B cell (primary cell): Measurements from ENCODE around the gene ARHGEF6. TPM values are rescaled to one million over a fixed set of nuclear protein-coding genes. Genes with fewer than 3 reads are reported as not detected.
A peak's percentile ranks its signal among the peaks of the same experiment; 100 is the strongest.

ENCODE experiments used
- ATAC-seq: fragments of 200-7000 bp; cut with Tn5 transposase; one replicate; pipeline ENCODE4 v1.10.0; 2021; ENCODE audit warnings: low read depth, mild to moderate bottlenecking, moderate number of reproducible peaks, moderate library complexity
- CTCF ChIA-PET: fragments of 350-600 bp; sonication (Branson Sonifier 250); formaldehyde crosslinking; loops from one replicate; lab custom pipeline; 2021; ENCODE audit warnings: antibody characterized with exemption, inconsistent platforms; lab: Charles Lee
- POLR2A ChIA-PET: fragments of 350-600 bp; sonication (Branson Sonifier 250); formaldehyde crosslinking; loops from one replicate; lab custom pipeline; 2021; ENCODE audit warnings: antibody characterized with exemption; lab: Charles Lee
- DNase-seq: peaks from one replicate; pipeline ENCODE4 v3.0.0; 2013
- H2AFZ ChIP-seq: 2 replicates; pipeline ENCODE4 v1.6.1; 2012; ENCODE audit warnings: mild to moderate bottlenecking, low read depth, low read length; ENCODE audit not compliant: insufficient read depth, poor library complexity, severe bottlenecking
- H3K27ac ChIP-seq, 2 donors: 1 replicate in 1 of 2; 2 replicates in 1 of 2; pipeline ENCODE4 v1.5.1; 2012 to 2013; ENCODE audit warnings: low read length in 2 of 2, mild to moderate bottlenecking in 2 of 2, moderate library complexity in 1 of 2
- H3K27me3 ChIP-seq, 4 experiments: fragments of 200-600 bp in 1 of 4; sonication (generic) in 1 of 4; replicated peaks in 1 of 4; 1 replicate in 2 of 4; 2 replicates in 2 of 4; pipeline versions ENCODE4 v1.6.1 to v1.7.0; 2013 to 2016; ENCODE audit warnings: low read length in 3 of 4, mild to moderate bottlenecking in 2 of 4, mixed read lengths in 1 of 4, moderate library complexity in 1 of 4; ENCODE audit not compliant: insufficient read depth in 4 of 4, control insufficient read depth in 3 of 4; ENCODE audit errors: control extremely low read depth in 1 of 4
- H3K36me3 ChIP-seq, 2 experiments: replicated peaks in 1 of 2; 1 replicate in 1 of 2; 2 replicates in 1 of 2; pipeline versions ENCODE4 v1.6.1 to v1.7.1; 2013; ENCODE audit warnings: low read length in 1 of 2; ENCODE audit not compliant: insufficient read depth in 2 of 2, control insufficient read depth in 1 of 2; ENCODE audit errors: control extremely low read depth in 1 of 2, extremely low read depth in 1 of 2
- H3K4me1 ChIP-seq, 2 donors: fragments of 200-600 bp in 1 of 2; sonication (generic) in 1 of 2; 1 replicate in 1 of 2; 2 replicates in 1 of 2; pipeline versions ENCODE4 v1.5.1 to v1.6.1; 2013 to 2017; ENCODE audit warnings: low read length in 2 of 2; ENCODE audit not compliant: control insufficient read depth in 2 of 2, insufficient read depth in 2 of 2
- H3K4me2 ChIP-seq: replicated peaks from 2 replicates; pipeline ENCODE3; 2012; ENCODE audit warnings: mild to moderate bottlenecking, low read depth, low read length; ENCODE audit not compliant: poor library complexity, severe bottlenecking
- H3K4me3 ChIP-seq, 5 experiments: fragments of 200-600 bp in 1 of 5; sonication (generic) in 1 of 5; 1 replicate in 3 of 5; 2 replicates in 2 of 5; pipeline versions ENCODE4 v1.5.1 to v1.7.0; 2011 to 2016; ENCODE audit warnings: low read length in 4 of 5, mild to moderate bottlenecking in 4 of 5, low read depth in 2 of 5, control low read depth in 1 of 5, moderate library complexity in 1 of 5; ENCODE audit not compliant: insufficient read depth in 1 of 5; ENCODE audit errors: control extremely low read depth in 1 of 5, extremely low read depth in 1 of 5
- H3K79me2 ChIP-seq: fragments of 200-600 bp; sonication (generic); one replicate; pipeline ENCODE4 v1.6.0; 2016; ENCODE audit warnings: low read length; ENCODE audit not compliant: control insufficient read depth, insufficient read depth
- H3K9ac ChIP-seq: fragments of 200-600 bp; sonication (generic); 2 replicates; pipeline ENCODE4 v1.6.1; 2017; ENCODE audit warnings: mild to moderate bottlenecking, low read length, moderate library complexity
- H3K9me3 ChIP-seq, 3 donors: one replicate each; pipeline versions ENCODE4 v1.6.1 to v1.7.1; 2013; ENCODE audit warnings: low read length in 2 of 3; ENCODE audit not compliant: control insufficient read depth in 2 of 3, insufficient read depth in 1 of 3; ENCODE audit errors: control extremely low read depth in 1 of 3
- H4K20me1 ChIP-seq: 2 replicates; pipeline ENCODE4 v1.6.0; 2012; ENCODE audit warnings: mild to moderate bottlenecking, low read length; ENCODE audit not compliant: insufficient read depth, control insufficient read depth, poor library complexity, severe bottlenecking
- H3K27ac Mint-ChIP-seq: one replicate; pipeline ENCODE4 v1.8.0; 2021; ENCODE audit warnings: mixed read lengths
- H3K27me3 Mint-ChIP-seq: one replicate; pipeline ENCODE4 v1.8.0; 2021; ENCODE audit warnings: mixed read lengths
- H3K4me1 Mint-ChIP-seq: one replicate; pipeline ENCODE4 v1.8.0; 2021; ENCODE audit warnings: mixed read lengths
- H3K4me3 Mint-ChIP-seq: one replicate; pipeline ENCODE4 v1.8.0; 2021; ENCODE audit warnings: mixed read lengths
- H3K9me3 Mint-ChIP-seq: one replicate; pipeline ENCODE4 v1.8.0; 2022; ENCODE audit warnings: mixed read lengths; ENCODE audit not compliant: insufficient read depth
- EZH2 ChIP-seq: IDR thresholded peaks from 2 replicates; pipeline ENCODE4 v1.6.1; 2012; ENCODE audit warnings: borderline replicate concordance, low read depth, mild to moderate bottlenecking, moderate library complexity, low read length; ENCODE audit not compliant: insufficient read depth, poor library complexity, severe bottlenecking
- WGBS: methylation state at CpG from one replicate; pipeline ENCODE4 v1.1.5; 2013; ENCODE audit warnings: missing lambda C conversion rate; ENCODE audit not compliant: insufficient coverage; 5-methylcytosine and 5-hydroxymethylcytosine counted together
- intact Hi-C: fragments of 100-400 bp; cut with micrococcal nuclease; formaldehyde crosslinking; loops from one replicate; pipeline ENCODE4 v1.10.0; 2022
- polyA plus RNA-seq: library from polyadenylated mRNA; depleted of rRNA; stranded (reverse); fragments of >200 nt; gene quantifications from 2 replicates; pipeline ENCODE4 v1.2.3, GENCODE V29; 2012
- total RNA-seq, 2 donors: library from RNA; stranded (reverse); fragments of 120-200 nt in 1 of 2; gene quantifications; 1 replicate in 1 of 2; 2 replicates in 1 of 2; pipeline versions ENCODE4 v1.2.3 to v1.2.4, GENCODE V29; 2013 to 2022
- TF ChIP-seq, protein P1 (sequence below): fragments of 200-600 bp; IDR thresholded peaks from one replicate; pipeline ENCODE4 v1.8.0; 2022; ENCODE audit warnings: antibody characterized with exemption, mild to moderate bottlenecking

The ARHGEF6 gene
- total and polyA plus RNA-seq, 2 donors (not counting 1 experiment from before 2014, with no cell fraction given): 29.6 to 43.4 TPM

DNA sequence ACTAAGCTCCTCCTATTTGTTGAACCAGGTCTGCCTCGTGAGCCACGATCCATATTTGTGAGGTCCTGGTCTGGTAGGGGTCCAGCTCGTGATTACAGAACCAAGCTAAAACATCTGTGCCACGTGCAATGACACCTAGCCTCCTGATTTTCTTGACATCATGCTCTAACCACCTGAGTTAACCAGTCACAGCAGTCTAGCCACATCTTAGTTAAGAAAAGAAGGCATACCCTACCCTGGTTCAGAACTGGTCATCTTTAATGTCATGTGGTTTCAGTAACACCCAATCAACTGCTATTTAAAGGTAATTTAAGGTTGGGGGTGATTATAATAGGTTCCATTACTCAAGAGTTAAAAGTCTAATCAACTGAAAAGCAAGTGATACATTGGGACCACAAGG lies 28.4 kb downstream of the ARHGEF6 start:
- no peaks in the 10 kb centered on the region for H3K27me3 Mint-ChIP-seq
- no peak overlapping the region for H3K4me3 Mint-ChIP-seq
- CTCF ChIA-PET: no interaction called here
- ATAC-seq (no peak), DNase-seq (no peak)
- Histone ChIP-seq H3K9me3 (no peaks in the 10 kb centered on the region), H3K27me3 (no peaks in the 10 kb centered on the region), H3K79me2 (peaks cover 54% of the 10 kb centered on the region), H4K20me1 (no peaks in the 10 kb centered on the region), H3K4me2 (no peak overlapping the region), H3K4me3 (no peak overlapping the region), H3K4me1 (peaks cover 28 to 33% of the 10 kb centered on the region in 2 donors), H3K9ac (no peak overlapping the region), H3K27ac (no peak overlapping the region), H2AFZ (no peak overlapping the region), H3K36me3 (peaks cover 0 to 2% of the 10 kb centered on the region in 2 experiments)
- POLR2A ChIA-PET: no interaction called here
- TF ChIP-seq, protein P1, sequence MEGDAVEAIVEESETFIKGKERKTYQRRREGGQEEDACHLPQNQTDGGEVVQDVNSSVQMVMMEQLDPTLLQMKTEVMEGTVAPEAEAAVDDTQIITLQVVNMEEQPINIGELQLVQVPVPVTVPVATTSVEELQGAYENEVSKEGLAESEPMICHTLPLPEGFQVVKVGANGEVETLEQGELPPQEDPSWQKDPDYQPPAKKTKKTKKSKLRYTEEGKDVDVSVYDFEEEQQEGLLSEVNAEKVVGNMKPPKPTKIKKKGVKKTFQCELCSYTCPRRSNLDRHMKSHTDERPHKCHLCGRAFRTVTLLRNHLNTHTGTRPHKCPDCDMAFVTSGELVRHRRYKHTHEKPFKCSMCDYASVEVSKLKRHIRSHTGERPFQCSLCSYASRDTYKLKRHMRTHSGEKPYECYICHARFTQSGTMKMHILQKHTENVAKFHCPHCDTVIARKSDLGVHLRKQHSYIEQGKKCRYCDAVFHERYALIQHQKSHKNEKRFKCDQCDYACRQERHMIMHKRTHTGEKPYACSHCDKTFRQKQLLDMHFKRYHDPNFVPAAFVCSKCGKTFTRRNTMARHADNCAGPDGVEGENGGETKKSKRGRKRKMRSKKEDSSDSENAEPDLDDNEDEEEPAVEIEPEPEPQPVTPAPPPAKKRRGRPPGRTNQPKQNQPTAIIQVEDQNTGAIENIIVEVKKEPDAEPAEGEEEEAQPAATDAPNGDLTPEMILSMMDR: no peak
- no peaks in the 10 kb centered on the region for H3K9me3 Mint-ChIP-seq
- peak overlapping the region; percentile 26 for H3K27ac Mint-ChIP-seq
- intact Hi-C loops: no loop called here
- H3K4me1 Mint-ChIP-seq: peaks cover 49% of the 10 kb centered on the region
- 90% methylated on average over 2 of the region's 4 CpGs for WGBS

DNA sequence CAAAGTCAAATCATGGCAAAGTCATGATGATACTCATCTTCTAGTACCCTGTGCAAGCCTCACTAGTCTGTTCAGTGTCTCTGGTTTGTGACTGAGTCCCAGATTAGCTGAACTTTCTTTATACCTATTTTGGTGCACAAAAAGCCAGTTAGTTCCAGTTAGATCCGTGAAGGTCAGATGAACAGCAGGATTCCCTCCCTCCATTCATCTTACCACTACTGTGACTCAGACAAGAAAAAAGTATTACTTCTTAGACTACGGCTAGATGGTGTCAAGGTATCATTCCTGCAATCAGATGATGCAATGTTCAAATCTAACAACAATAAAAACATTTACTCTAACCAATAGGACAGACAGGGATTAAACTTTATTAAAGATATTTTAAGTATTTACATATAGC lies 30.4 kb downstream of the ARHGEF6 start:
- peaks cover 46 to 47% of the 10 kb centered on the region in 2 donors for H3K4me1 ChIP-seq
- CTCF ChIA-PET: no interaction called here
- H3K9ac ChIP-seq: no peak overlapping the region
- H3K9me3 Mint-ChIP-seq: no peaks in the 10 kb centered on the region
- POLR2A ChIA-PET: no interaction called here
- TF ChIP-seq EZH2: no peak
- TF ChIP-seq, protein P1: no peak
- no peak overlapping the region for H2AFZ ChIP-seq
- no peak overlapping the region for H3K4me2 ChIP-seq
- H3K4me1 Mint-ChIP-seq: peaks cover 55% of the 10 kb centered on the region
- no peaks in the 10 kb centered on the region for H3K27me3 Mint-ChIP-seq
- DNase-seq (no peak), ATAC-seq (no peak)
- no peak overlapping the region for H3K27ac Mint-ChIP-seq
- no peaks in the 10 kb centered on the region for H3K27me3 ChIP-seq
- H3K4me3 ChIP-seq: no peak overlapping the region
- no peaks in the 10 kb centered on the region for H3K9me3 ChIP-seq
- H3K36me3 ChIP-seq: peaks cover 0 to 2% of the 10 kb centered on the region in 2 experiments
- peaks cover 42% of the 10 kb centered on the region for H3K79me2 ChIP-seq
- WGBS: no CpG with 5 or more reads among the region's 2 CpGs
- H3K4me3 Mint-ChIP-seq: no peak overlapping the region
- intact Hi-C loops: no loop called here
- H4K20me1 ChIP-seq: no peaks in the 10 kb centered on the region
- peak overlapping the region in 1 of 2 donors; percentile 46 for H3K27ac ChIP-seq
